Fibroblast of skin of scalp (primary cell): ENCODE results near the gene PUS10. TPM values are rescaled to one million over a fixed set of nuclear protein-coding genes. Genes with fewer than 3 reads are reported as not detected.
"Not testable (repeated sequence)": the region's sequence is repeated elsewhere in the genome, so short reads cannot be mapped to it uniquely, and the experiment has no call there.

Experiments
- DNase-seq: peaks from one replicate; pipeline ENCODE4 v3.0.0-alpha.2; 2013
- polyA plus RNA-seq, 2 experiments: library from polyadenylated mRNA; unstranded; fragments of 120-200 nt; gene quantifications; one replicate each; pipeline ENCODE4 v1.2.1, GENCODE V29; 2013; ENCODE audit not compliant: insufficient read length in 2 of 2

The PUS10 gene
- 4.8 TPM for polyA plus RNA-seq (2013, experiment 1 of 2; ENCODE audit: insufficient read length)
- polyA plus RNA-seq (2013, experiment 2 of 2; ENCODE audit: insufficient read length) = 4.5 TPM

GRCh38 chr2:61017556-61018317 is at the start of gene PUS10, which contains the start of gene PEX13:
TSS of gene PUS10 (minus strand) at chr2:61018255. CDS start at chr2:61011890, 6,365 bp downstream.
TSS of gene PEX13 (plus strand) at chr2:61017720. CDS start at chr2:61017760, 40 bp downstream.
- DNase-seq = peak; percentile 73

- peak; percentile 85 for DNase-seq
Observed at GRCh38 chr2:61065714-61066709, 48.0 kb upstream of the PUS10 start, which contains the start of gene SANBR. TSS of gene SANBR (plus strand) at chr2:61065871. CDS start at chr2:61070351, 4,480 bp downstream.

GRCh38 chr2:61059382-61059781 is 41.3 kb upstream of the PUS10 start:
- DNase-seq = no peak

- DNase-seq = no peak
Observed at GRCh38 chr2:61057562-61057961, 39.5 kb upstream of the PUS10 start.

GRCh38 chr2:61055557-61055956 is 37.5 kb upstream of the PUS10 start:
- DNase-seq = no peak

GRCh38 chr2:61045999-61046398 is 27.9 kb upstream of the PUS10 start:
- no peak for DNase-seq

- no peak for DNase-seq
Observed at GRCh38 chr2:61045226-61045625, 27.2 kb upstream of the PUS10 start.

GRCh38 chr2:61044636-61045035 is 26.6 kb upstream of the PUS10 start:
- no peak for DNase-seq

GRCh38 chr2:61042807-61043206 is 24.8 kb upstream of the PUS10 start:
- no peak for DNase-seq

GRCh38 chr2:61036643-61037042 is 18.6 kb upstream of the PUS10 start:
- DNase-seq = not testable (repeated sequence)

- DNase-seq = not testable (repeated sequence)
Observed at GRCh38 chr2:61034592-61034991, 16.5 kb upstream of the PUS10 start.

GRCh38 chr2:61029533-61029932 is 11.5 kb upstream of the PUS10 start:
- DNase-seq = no peak

GRCh38 chr2:61023670-61024069 is 5.6 kb upstream of the PUS10 start:
- no peak for DNase-seq

- DNase-seq = no peak
Observed at GRCh38 chr2:61021228-61021660, 3.2 kb upstream of the PUS10 start.

- no peak for DNase-seq
Observed at GRCh38 chr2:61018798-61019197, 743 bp upstream of the PUS10 start.

GRCh38 chr2:61018318-61018755 is 282 bp upstream of the PUS10 start:
- peak; percentile 26 for DNase-seq

- peak; percentile 72 for DNase-seq
Observed at GRCh38 chr2:61017003-61017555, 976 bp downstream of the PUS10 start.

GRCh38 chr2:61016392-61017002 is 1.6 kb downstream of the PUS10 start:
- no peak for DNase-seq

GRCh38 chr2:61015976-61016375 is 2.1 kb downstream of the PUS10 start:
- DNase-seq = no peak

- no peak for DNase-seq
Observed at GRCh38 chr2:61014763-61015162, 3.3 kb downstream of the PUS10 start.

- DNase-seq = no peak
Observed at GRCh38 chr2:61013382-61013781, 4.7 kb downstream of the PUS10 start.

- peak; percentile 74 for DNase-seq
Observed at GRCh38 chr2:61012303-61012702, 5.8 kb downstream of the PUS10 start.
